WTC11 (cell line): ENCODE results near the gene GGT6. TPM values are rescaled to one million over a fixed set of nuclear protein-coding genes. Genes with fewer than 3 reads are reported as not detected.
A peak's percentile ranks its signal among the peaks of the same experiment; 100 is the strongest.

Source experiments
- ATAC-seq: fragments of 200-7000 bp; cut with Tn5 transposase; 2 replicates; pipeline ENCODE4 v1.10.0; 2021; ENCODE audit warnings: mild to moderate bottlenecking, moderate library complexity
- CTCF ChIA-PET: fragments of 300-600 bp; sonication (Branson Sonifier 250); formaldehyde crosslinking; loops from one replicate; lab custom pipeline; 2021; ENCODE audit warnings: antibody characterized with exemption; lab: Charles Lee
- POLR2A ChIA-PET: fragments of 350-600 bp; sonication (Branson Sonifier 250); formaldehyde crosslinking; loops from one replicate; lab custom pipeline; 2021; ENCODE audit warnings: antibody characterized with exemption; lab: Charles Lee
- DNase-seq: peaks from one replicate; pipeline ENCODE4 v3.0.0; 2021; ENCODE audit warnings: low spot score
- H3K27ac Mint-ChIP-seq: 2 replicates; pipeline ENCODE4 v1.8.0; 2021; ENCODE audit warnings: mixed read lengths
- H3K27me3 Mint-ChIP-seq: 2 replicates; pipeline ENCODE4 v1.8.0; 2021; ENCODE audit warnings: low read depth, mild to moderate bottlenecking, moderate library complexity, mixed read lengths
- H3K36me3 Mint-ChIP-seq: 2 replicates; pipeline ENCODE4 v1.8.0; 2021; ENCODE audit warnings: mixed read lengths
- H3K4me1 Mint-ChIP-seq: 2 replicates; pipeline ENCODE4 v1.8.0; 2022; ENCODE audit warnings: mixed read lengths
- H3K4me3 Mint-ChIP-seq: 2 replicates; pipeline ENCODE4 v1.8.0; 2021; ENCODE audit warnings: mild to moderate bottlenecking, moderate library complexity, mixed read lengths
- H3K9me3 Mint-ChIP-seq: 2 replicates; pipeline ENCODE4 v1.8.0; 2021; ENCODE audit warnings: mixed read lengths
- ATF1 ChIP-seq: sonication (generic); formaldehyde crosslinking; IDR thresholded peaks from 2 replicates; pipeline ENCODE4 v1.8.1; 2023; ENCODE audit warnings: mild to moderate bottlenecking, moderate library complexity, missing genetic modification reagents
- ATF6 ChIP-seq: sonication (generic); formaldehyde crosslinking; IDR thresholded peaks from 2 replicates; pipeline ENCODE4 v1.8.1; 2023; ENCODE audit warnings: mild to moderate bottlenecking, missing genetic modification reagents
- EMX1 ChIP-seq: fragments of 250-450 bp; sonication (Bioruptor Pico); IDR thresholded peaks from 2 replicates; pipeline ENCODE4 v1.8.0; 2021; ENCODE audit warnings: mild to moderate bottlenecking
- ETV6 ChIP-seq: sonication (generic); formaldehyde crosslinking; IDR thresholded peaks from 2 replicates; pipeline ENCODE4 v1.8.1; 2022; ENCODE audit warnings: mild to moderate bottlenecking, missing genetic modification reagents
- FOXP1 ChIP-seq: sonication (generic); formaldehyde crosslinking; IDR thresholded peaks from 2 replicates; pipeline ENCODE4 v1.8.0; 2022; ENCODE audit warnings: missing genetic modification reagents, mild to moderate bottlenecking, moderate library complexity, borderline replicate concordance
- KAT7 ChIP-seq: sonication (generic); formaldehyde crosslinking; IDR thresholded peaks from 2 replicates; pipeline ENCODE4 v1.8.1; 2023; ENCODE audit warnings: missing genetic modification reagents, mild to moderate bottlenecking, borderline replicate concordance
- MLX ChIP-seq: sonication (generic); formaldehyde crosslinking; IDR thresholded peaks from 2 replicates; pipeline ENCODE4 v1.8.1; 2023; ENCODE audit warnings: mild to moderate bottlenecking, missing genetic modification reagents, moderate library complexity
- NFE2L1 ChIP-seq: sonication (generic); formaldehyde crosslinking; IDR thresholded peaks from 2 replicates; pipeline ENCODE4 v1.8.1; 2023; ENCODE audit warnings: missing genetic modification reagents
- NFYB ChIP-seq: sonication (generic); formaldehyde crosslinking; conservative IDR thresholded peaks from 2 replicates; pipeline ENCODE4 v1.8.0; 2022; ENCODE audit warnings: low read depth, missing genetic modification reagents
- NR3C1 ChIP-seq: sonication (generic); formaldehyde crosslinking; conservative IDR thresholded peaks from 2 replicates; pipeline ENCODE4 v1.8.1; 2023; ENCODE audit warnings: low read depth, mild to moderate bottlenecking, missing genetic modification reagents
- PRRX2 ChIP-seq: fragments of 250-450 bp; sonication (Bioruptor Pico); IDR thresholded peaks from 2 replicates; pipeline ENCODE4 v1.8.0; 2021; ENCODE audit warnings: mild to moderate bottlenecking
- SMAD3 ChIP-seq: sonication (generic); formaldehyde crosslinking; IDR thresholded peaks from 2 replicates; pipeline ENCODE4 v1.8.0; 2022; ENCODE audit warnings: missing genetic modification reagents, mild to moderate bottlenecking, borderline replicate concordance
- USF1 ChIP-seq: sonication (generic); formaldehyde crosslinking; IDR thresholded peaks from 2 replicates; pipeline ENCODE4 v1.8.0; 2022; ENCODE audit warnings: mild to moderate bottlenecking, missing genetic modification reagents
- ZBTB21 ChIP-seq: sonication (generic); formaldehyde crosslinking; IDR thresholded peaks from 2 replicates; pipeline ENCODE4 v1.8.1; 2023; ENCODE audit warnings: mild to moderate bottlenecking, missing genetic modification reagents, borderline replicate concordance
- ZNF416 ChIP-seq: fragments of 250-450 bp; sonication (Bioruptor Pico); IDR thresholded peaks from 2 replicates; pipeline ENCODE4 v1.9.0; 2021; ENCODE audit warnings: mild to moderate bottlenecking, inconsistent platforms
- ZNF671 ChIP-seq: fragments of 250-450 bp; sonication (Bioruptor Pico); IDR thresholded peaks from 2 replicates; pipeline ENCODE4 v1.8.0; 2021; ENCODE audit warnings: mild to moderate bottlenecking
- total RNA-seq: library from RNA; stranded (reverse); gene quantifications from 3 replicates; pipeline ENCODE4 v1.2.3, GENCODE V29; 2021
- TF ChIP-seq, protein P1 (sequence below): sonication (generic); formaldehyde crosslinking; IDR thresholded peaks from 2 replicates; pipeline ENCODE4 v1.8.1; 2023; ENCODE audit warnings: mild to moderate bottlenecking, missing genetic modification reagents, moderate library complexity
- TF ChIP-seq, protein P2 (sequence below): sonication (generic); formaldehyde crosslinking; IDR thresholded peaks from 2 replicates; pipeline ENCODE4 v1.8.1; 2022; ENCODE audit warnings: missing genetic modification reagents, borderline replicate concordance
- TF ChIP-seq, protein P3 (sequence below): sonication (generic); formaldehyde crosslinking; IDR thresholded peaks from 2 replicates; pipeline ENCODE4 v1.8.1; 2022; ENCODE audit warnings: mild to moderate bottlenecking, moderate library complexity, missing genetic modification reagents
- TF ChIP-seq, protein P4 (sequence below): fragments of 200-600 bp; IDR thresholded peaks from 2 replicates; pipeline ENCODE4 v1.8.0; 2022; ENCODE audit warnings: antibody characterized with exemption

Gene GGT6
- total RNA-seq, 1 experiment from 2014 or later = 0.07 TPM

DNA sequence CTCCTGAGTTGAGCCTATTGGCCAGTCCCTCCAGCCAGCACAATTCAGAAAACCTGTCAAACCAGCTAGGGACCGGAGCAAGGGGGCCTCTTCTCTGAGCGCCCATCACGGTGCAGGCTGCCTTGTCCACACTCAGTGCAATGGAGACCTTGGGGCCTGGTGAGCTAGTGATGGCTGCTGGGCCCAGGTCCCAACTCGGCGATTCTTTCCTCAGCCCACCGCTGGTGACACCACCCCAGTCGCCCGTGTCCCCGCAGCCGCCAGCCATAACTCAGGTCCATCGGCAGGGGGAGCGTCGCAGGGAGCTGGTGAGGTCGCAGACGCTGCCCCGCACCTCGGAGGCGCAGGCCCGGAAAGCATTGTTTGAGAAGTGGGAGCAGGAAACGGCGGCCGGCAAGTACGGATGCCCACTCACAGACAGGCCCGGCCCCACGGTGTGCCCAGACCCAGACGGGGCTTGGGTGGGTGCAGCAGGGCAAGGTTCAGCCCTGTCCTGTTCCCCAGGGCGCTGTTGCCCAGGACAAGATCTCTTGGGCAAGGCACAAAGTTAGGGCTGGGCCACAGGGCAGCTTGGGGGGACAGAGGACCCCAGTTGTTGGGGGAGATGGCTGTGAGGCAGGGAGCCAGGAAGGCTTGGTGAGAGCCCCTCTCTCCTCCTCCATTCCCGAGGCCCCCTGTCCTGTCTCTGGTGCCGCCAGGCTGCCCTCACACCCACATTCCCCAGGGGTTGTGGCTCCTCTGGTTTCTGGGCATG lies 34.7 kb upstream of the GGT6 start:
- POLR2A ChIA-PET = interaction anchor here (0.5 to 0.8 kb wide), 3 partner anchors 13 to 231 kb away, joined by 3 to 5 read pairs (median 3); no protein-coding TSS in a partner anchor
- TF ChIP-seq PRRX2 (CRISPR knock-in tag) = no peak
- TF ChIP-seq, protein P1, sequence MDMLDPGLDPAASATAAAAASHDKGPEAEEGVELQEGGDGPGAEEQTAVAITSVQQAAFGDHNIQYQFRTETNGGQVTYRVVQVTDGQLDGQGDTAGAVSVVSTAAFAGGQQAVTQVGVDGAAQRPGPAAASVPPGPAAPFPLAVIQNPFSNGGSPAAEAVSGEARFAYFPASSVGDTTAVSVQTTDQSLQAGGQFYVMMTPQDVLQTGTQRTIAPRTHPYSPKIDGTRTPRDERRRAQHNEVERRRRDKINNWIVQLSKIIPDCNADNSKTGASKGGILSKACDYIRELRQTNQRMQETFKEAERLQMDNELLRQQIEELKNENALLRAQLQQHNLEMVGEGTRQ (CRISPR knock-in tag) = no peak
- TF ChIP-seq ZNF671 (CRISPR knock-in tag) = no peak
- no peak for TF ChIP-seq USF1
- TF ChIP-seq, protein P2, sequence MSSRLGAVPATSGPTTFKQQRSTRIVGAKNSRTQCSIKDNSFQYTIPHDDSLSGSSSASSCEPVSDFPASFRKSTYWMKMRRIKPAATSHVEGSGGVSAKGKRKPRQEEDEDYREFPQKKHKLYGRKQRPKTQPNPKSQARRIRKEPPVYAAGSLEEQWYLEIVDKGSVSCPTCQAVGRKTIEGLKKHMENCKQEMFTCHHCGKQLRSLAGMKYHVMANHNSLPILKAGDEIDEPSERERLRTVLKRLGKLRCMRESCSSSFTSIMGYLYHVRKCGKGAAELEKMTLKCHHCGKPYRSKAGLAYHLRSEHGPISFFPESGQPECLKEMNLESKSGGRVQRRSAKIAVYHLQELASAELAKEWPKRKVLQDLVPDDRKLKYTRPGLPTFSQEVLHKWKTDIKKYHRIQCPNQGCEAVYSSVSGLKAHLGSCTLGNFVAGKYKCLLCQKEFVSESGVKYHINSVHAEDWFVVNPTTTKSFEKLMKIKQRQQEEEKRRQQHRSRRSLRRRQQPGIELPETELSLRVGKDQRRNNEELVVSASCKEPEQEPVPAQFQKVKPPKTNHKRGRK = no peak
- TF ChIP-seq ZNF416 (CRISPR knock-in tag) = no peak
- TF ChIP-seq ATF6 (CRISPR knock-in tag) = no peak
- TF ChIP-seq NFE2L1 (CRISPR knock-in tag) = no peak
- no peak for TF ChIP-seq EMX1 (CRISPR knock-in tag)
- no peak for TF ChIP-seq NR3C1 (CRISPR knock-in tag)
- TF ChIP-seq, protein P3, sequence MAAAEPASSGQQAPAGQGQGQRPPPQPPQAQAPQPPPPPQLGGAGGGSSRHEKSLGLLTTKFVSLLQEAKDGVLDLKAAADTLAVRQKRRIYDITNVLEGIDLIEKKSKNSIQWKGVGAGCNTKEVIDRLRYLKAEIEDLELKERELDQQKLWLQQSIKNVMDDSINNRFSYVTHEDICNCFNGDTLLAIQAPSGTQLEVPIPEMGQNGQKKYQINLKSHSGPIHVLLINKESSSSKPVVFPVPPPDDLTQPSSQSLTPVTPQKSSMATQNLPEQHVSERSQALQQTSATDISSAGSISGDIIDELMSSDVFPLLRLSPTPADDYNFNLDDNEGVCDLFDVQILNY = no peak
- TF ChIP-seq MLX (CRISPR knock-in tag) = 0 out of 2 replicates have a peak, but pooled peaks have one; percentile 45
- no peak for TF ChIP-seq ATF1 (CRISPR knock-in tag)
- TF ChIP-seq ETV6 (CRISPR knock-in tag) = no peak
- TF ChIP-seq KAT7 = no peak
- peak; percentile 37; the same call in 1 of the 2 replicates for TF ChIP-seq FOXP1 (CRISPR knock-in tag)
- TF ChIP-seq ZBTB21 (CRISPR knock-in tag) = no peak
- TF ChIP-seq, protein P4, sequence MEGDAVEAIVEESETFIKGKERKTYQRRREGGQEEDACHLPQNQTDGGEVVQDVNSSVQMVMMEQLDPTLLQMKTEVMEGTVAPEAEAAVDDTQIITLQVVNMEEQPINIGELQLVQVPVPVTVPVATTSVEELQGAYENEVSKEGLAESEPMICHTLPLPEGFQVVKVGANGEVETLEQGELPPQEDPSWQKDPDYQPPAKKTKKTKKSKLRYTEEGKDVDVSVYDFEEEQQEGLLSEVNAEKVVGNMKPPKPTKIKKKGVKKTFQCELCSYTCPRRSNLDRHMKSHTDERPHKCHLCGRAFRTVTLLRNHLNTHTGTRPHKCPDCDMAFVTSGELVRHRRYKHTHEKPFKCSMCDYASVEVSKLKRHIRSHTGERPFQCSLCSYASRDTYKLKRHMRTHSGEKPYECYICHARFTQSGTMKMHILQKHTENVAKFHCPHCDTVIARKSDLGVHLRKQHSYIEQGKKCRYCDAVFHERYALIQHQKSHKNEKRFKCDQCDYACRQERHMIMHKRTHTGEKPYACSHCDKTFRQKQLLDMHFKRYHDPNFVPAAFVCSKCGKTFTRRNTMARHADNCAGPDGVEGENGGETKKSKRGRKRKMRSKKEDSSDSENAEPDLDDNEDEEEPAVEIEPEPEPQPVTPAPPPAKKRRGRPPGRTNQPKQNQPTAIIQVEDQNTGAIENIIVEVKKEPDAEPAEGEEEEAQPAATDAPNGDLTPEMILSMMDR = peak; percentile 55
- TF ChIP-seq SMAD3 (CRISPR knock-in tag) = no peak
- TF ChIP-seq NFYB (CRISPR knock-in tag) = no peak
- TF ChIP-seq, all 79 proteins: peak for 3
- CTCF ChIA-PET = interaction anchor here (0.5 to 2.4 kb wide), 26 partner anchors 8 to 1459 kb away, joined by 3 to 23 read pairs (median 4); partner anchors contain the start of genes ARRB2, GGT6, SMTNL2 and SPNS2
- peaks cover 25% of the 10 kb centered on the region for H3K4me1 Mint-ChIP-seq
- DNase-seq (peak; percentile 76), ATAC-seq (peak; percentile 75)
- no peaks in the 10 kb centered on the region for H3K9me3 Mint-ChIP-seq
- no peak overlapping the region for H3K4me3 Mint-ChIP-seq
- no peaks in the 10 kb centered on the region for H3K27me3 Mint-ChIP-seq
- no peak overlapping the region for H3K27ac Mint-ChIP-seq
- no peaks in the 10 kb centered on the region for H3K36me3 Mint-ChIP-seq
